SU-DHL-6 (cell line): ENCODE results near the gene COA8.

Source experiments
- CTCF ChIP-seq: fragments of 200-600 bp; sonication (generic); IDR thresholded peaks from one replicate; pipeline ENCODE4 v1.5.1; 2017; ENCODE audit warnings: antibody characterized with exemption, mild to moderate bottlenecking, low read length, moderate library complexity; ENCODE audit not compliant: insufficient read depth, poor library complexity, severe bottlenecking
- EZH2phosphoT487 ChIP-seq: fragments of 200-600 bp; sonication (generic), shearing (Covaris generic); conservative IDR thresholded peaks from 2 replicates; pipeline ENCODE4 v1.6.1; 2018; ENCODE audit warnings: mild to moderate bottlenecking, antibody characterized with exemption, low read length, moderate library complexity, mixed read lengths

- no peak for TF ChIP-seq CTCF
- no peak for TF ChIP-seq EZH2phosphoT487
Measured at GRCh38 chr14:103562179-103562428, 656 bp upstream of the COA8 start.
